Endothelial cell (in vitro differentiated cells): ENCODE measurements around the gene SVIL. TPM values are rescaled to one million over a fixed set of nuclear protein-coding genes. Genes with fewer than 3 reads are reported as not detected.

Experiments
- DNase-seq: peaks from one replicate; pipeline ENCODE4 v3.0.0; 2021; ENCODE audit warnings: low spot score
- H3K27ac Mint-ChIP-seq: one replicate; pipeline ENCODE4 v1.8.0; 2021; ENCODE audit warnings: mixed read lengths, inconsistent platforms; ENCODE audit not compliant: unreplicated experiment
- H3K27me3 Mint-ChIP-seq: one replicate; pipeline ENCODE4 v1.8.0; 2021; ENCODE audit warnings: mild to moderate bottlenecking, moderate library complexity, mixed read lengths, inconsistent platforms; ENCODE audit not compliant: unreplicated experiment
- H3K36me3 Mint-ChIP-seq: one replicate; pipeline ENCODE4 v1.8.0; 2021; ENCODE audit warnings: mild to moderate bottlenecking, low read depth, mixed read lengths, inconsistent platforms; ENCODE audit not compliant: unreplicated experiment
- H3K4me1 Mint-ChIP-seq: one replicate; pipeline ENCODE4 v1.8.0; 2021; ENCODE audit warnings: mild to moderate bottlenecking, mixed read lengths, inconsistent platforms; ENCODE audit not compliant: unreplicated experiment
- H3K4me3 Mint-ChIP-seq: one replicate; pipeline ENCODE4 v1.8.0; 2021; ENCODE audit warnings: mild to moderate bottlenecking, mixed read lengths, inconsistent platforms; ENCODE audit not compliant: unreplicated experiment
- H3K9me3 Mint-ChIP-seq: one replicate; pipeline ENCODE4 v1.8.0; 2021; ENCODE audit warnings: mixed read lengths, inconsistent platforms; ENCODE audit not compliant: unreplicated experiment
- total RNA-seq: library from RNA; stranded (reverse); fragmentation: NEBNext Ultra II Directional; extraction: Animal tissue kit (Norgen Biotek cat#: 25700); gene quantifications from one replicate; pipeline ENCODE4 v1.2.1, GENCODE V29; 2021; ENCODE audit not compliant: unreplicated experiment
- TF ChIP-seq, protein P1 (sequence below): fragments of 200-600 bp; sonication (generic); IDR thresholded peaks from one replicate; pipeline ENCODE4 v1.5.0; 2021; ENCODE audit warnings: antibody characterized with exemption; ENCODE audit not compliant: unreplicated experiment

SVIL gene
- total RNA-seq, 1 donor from 2014 or later = 125 TPM

DNA sequence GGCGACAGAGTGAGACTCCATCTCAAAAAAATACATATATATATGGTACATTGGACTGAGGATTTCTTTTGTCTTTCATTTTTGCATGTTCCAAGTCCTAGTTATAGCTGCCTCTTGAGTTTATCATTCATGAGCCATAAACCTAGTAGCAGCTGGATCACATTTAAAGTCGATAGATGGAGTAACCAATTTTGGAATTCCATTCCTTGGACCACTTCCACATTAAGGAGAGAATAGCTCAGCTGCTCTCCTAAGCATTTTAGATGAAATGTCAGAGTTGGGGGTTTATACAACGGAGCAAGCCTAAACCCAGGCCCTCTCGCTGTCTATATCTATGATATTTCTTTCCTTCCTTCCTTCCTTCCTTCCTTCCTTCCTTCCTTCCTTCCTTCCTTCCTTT is 204.7 kb downstream of the SVIL start:
- Mint-ChIP-seq H3K36me3 (no peaks in the 10 kb centered on the region), H3K9me3 (no peaks in the 10 kb centered on the region), H3K27ac (no peak overlapping the region), H3K27me3 (peaks cover 4% of the 10 kb centered on the region), H3K4me3 (no peak overlapping the region), H3K4me1 (no peaks in the 10 kb centered on the region)
- DNase-seq = no peak
- TF ChIP-seq, protein P1, sequence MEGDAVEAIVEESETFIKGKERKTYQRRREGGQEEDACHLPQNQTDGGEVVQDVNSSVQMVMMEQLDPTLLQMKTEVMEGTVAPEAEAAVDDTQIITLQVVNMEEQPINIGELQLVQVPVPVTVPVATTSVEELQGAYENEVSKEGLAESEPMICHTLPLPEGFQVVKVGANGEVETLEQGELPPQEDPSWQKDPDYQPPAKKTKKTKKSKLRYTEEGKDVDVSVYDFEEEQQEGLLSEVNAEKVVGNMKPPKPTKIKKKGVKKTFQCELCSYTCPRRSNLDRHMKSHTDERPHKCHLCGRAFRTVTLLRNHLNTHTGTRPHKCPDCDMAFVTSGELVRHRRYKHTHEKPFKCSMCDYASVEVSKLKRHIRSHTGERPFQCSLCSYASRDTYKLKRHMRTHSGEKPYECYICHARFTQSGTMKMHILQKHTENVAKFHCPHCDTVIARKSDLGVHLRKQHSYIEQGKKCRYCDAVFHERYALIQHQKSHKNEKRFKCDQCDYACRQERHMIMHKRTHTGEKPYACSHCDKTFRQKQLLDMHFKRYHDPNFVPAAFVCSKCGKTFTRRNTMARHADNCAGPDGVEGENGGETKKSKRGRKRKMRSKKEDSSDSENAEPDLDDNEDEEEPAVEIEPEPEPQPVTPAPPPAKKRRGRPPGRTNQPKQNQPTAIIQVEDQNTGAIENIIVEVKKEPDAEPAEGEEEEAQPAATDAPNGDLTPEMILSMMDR = no peak

- no peak for DNase-seq
- TF ChIP-seq, protein P1 = no peak
- Mint-ChIP-seq H3K4me1 (no peaks in the 10 kb centered on the region), H3K4me3 (no peak overlapping the region), H3K9me3 (no peaks in the 10 kb centered on the region), H3K36me3 (no peaks in the 10 kb centered on the region), H3K27ac (no peak overlapping the region), H3K27me3 (peaks cover 5% of the 10 kb centered on the region)
Measured at GRCh38 chr10:29428486-29428885, 206.3 kb downstream of the SVIL start.

DNA sequence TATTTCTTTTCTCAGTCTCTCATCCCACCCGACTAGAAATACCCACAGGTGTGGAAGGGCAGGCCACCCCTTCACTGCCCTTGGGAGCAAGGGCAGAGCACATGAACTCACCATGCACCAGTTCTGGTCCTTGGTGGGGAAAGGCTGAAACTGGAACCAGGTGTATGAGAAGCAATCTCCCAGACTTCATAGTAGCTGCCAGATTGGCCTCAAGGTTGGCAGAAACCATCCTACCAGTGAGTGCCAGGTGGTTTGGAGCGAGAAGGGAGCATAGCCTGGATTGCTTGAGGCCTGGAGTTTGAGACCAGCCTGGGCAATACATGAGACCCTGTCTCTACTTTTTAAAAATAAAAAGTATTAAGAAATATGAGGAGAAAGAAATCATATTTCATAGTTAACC is 207.1 kb downstream of the SVIL start:
- H3K27me3 Mint-ChIP-seq = peaks cover 3% of the 10 kb centered on the region
- no peak overlapping the region for H3K4me3 Mint-ChIP-seq
- no peaks in the 10 kb centered on the region for H3K36me3 Mint-ChIP-seq
- TF ChIP-seq, protein P1 = no peak
- no peak overlapping the region for H3K27ac Mint-ChIP-seq
- no peak for DNase-seq
- H3K9me3 Mint-ChIP-seq = no peaks in the 10 kb centered on the region
- no peaks in the 10 kb centered on the region for H3K4me1 Mint-ChIP-seq

GRCh38 chr10:29426420-29426819 is 208.4 kb downstream of the SVIL start:
- Mint-ChIP-seq H3K27me3 (peaks cover 3% of the 10 kb centered on the region), H3K36me3 (no peaks in the 10 kb centered on the region), H3K27ac (no peak overlapping the region), H3K4me1 (no peaks in the 10 kb centered on the region), H3K9me3 (no peaks in the 10 kb centered on the region), H3K4me3 (no peak overlapping the region)
- DNase-seq = no peak
- TF ChIP-seq, protein P1 = no peak

GRCh38 chr10:29424017-29424416 is 210.8 kb downstream of the SVIL start:
- Mint-ChIP-seq H3K4me3 (no peak overlapping the region), H3K27me3 (peaks cover 2% of the 10 kb centered on the region), H3K27ac (no peak overlapping the region), H3K36me3 (no peaks in the 10 kb centered on the region), H3K9me3 (no peaks in the 10 kb centered on the region), H3K4me1 (no peaks in the 10 kb centered on the region)
- TF ChIP-seq, protein P1 = no peak
- DNase-seq = no peak
